H9 (cell line): ENCODE measurements around the gene CDH4. TPM values are rescaled to one million over a fixed set of nuclear protein-coding genes. Genes with fewer than 3 reads are reported as not detected.

Source experiments
- DNase-seq: peaks from one replicate; pipeline ENCODE4 v3.0.0-alpha.2; 2017
- H2AFZ ChIP-seq: one replicate; pipeline ENCODE4 v1.6.1; 2013; ENCODE audit warnings: mild to moderate bottlenecking, low read length, control low read depth, moderate library complexity
- H2AK5ac ChIP-seq: 2 replicates; pipeline ENCODE4 v1.6.1; 2013; ENCODE audit warnings: low read length, control low read depth, mixed read lengths; ENCODE audit not compliant: insufficient read length
- H2BK120ac ChIP-seq: one replicate; pipeline ENCODE4 v1.6.1; 2013; ENCODE audit warnings: low read depth, mild to moderate bottlenecking, low read length, control low read depth, inconsistent platforms; ENCODE audit not compliant: poor library complexity, severe bottlenecking
- H2BK12ac ChIP-seq: 2 replicates; pipeline ENCODE4 v1.6.1; 2013; ENCODE audit warnings: low read length, control low read depth, mixed read lengths, low read depth; ENCODE audit not compliant: insufficient read length
- H2BK15ac ChIP-seq: 2 replicates; pipeline ENCODE4 v1.6.1; 2013; ENCODE audit warnings: low read depth, low read length, control low read depth
- H2BK20ac ChIP-seq: one replicate; pipeline ENCODE4 v1.6.1; 2013; ENCODE audit warnings: low read depth, mild to moderate bottlenecking, low read length, control low read depth, inconsistent platforms; ENCODE audit not compliant: poor library complexity, severe bottlenecking
- H2BK5ac ChIP-seq: 2 replicates; pipeline ENCODE4 v1.6.1; 2013; ENCODE audit warnings: low read length, control low read depth, mixed read lengths; ENCODE audit not compliant: insufficient read length
- H3K14ac ChIP-seq: 2 replicates; pipeline ENCODE4 v1.6.1; 2013; ENCODE audit warnings: low read length, control low read depth; ENCODE audit not compliant: insufficient read depth
- H3K18ac ChIP-seq: 2 replicates; pipeline ENCODE4 v1.6.1; 2013; ENCODE audit warnings: low read depth, mild to moderate bottlenecking, mixed read lengths, low read length, control low read depth; ENCODE audit not compliant: insufficient read length
- H3K23ac ChIP-seq: 2 replicates; pipeline ENCODE4 v1.6.1; 2013; ENCODE audit warnings: low read length, control low read depth, mixed read lengths, low read depth; ENCODE audit not compliant: insufficient read length
- H3K23me2 ChIP-seq: 2 replicates; pipeline ENCODE4 v1.6.1; 2013; ENCODE audit warnings: low read depth, mild to moderate bottlenecking, mixed read lengths, low read length, control low read depth; ENCODE audit not compliant: insufficient read length, poor library complexity, severe bottlenecking
- H3K27ac ChIP-seq: 2 replicates; pipeline ENCODE4 v1.5.1; 2013; ENCODE audit warnings: low read length, control low read depth, mixed read lengths, low read depth; ENCODE audit not compliant: insufficient read length
- H3K27me3 ChIP-seq: 2 replicates; pipeline ENCODE4 v1.6.1; 2013; ENCODE audit warnings: low read length, control low read depth, inconsistent platforms; ENCODE audit not compliant: insufficient read depth
- H3K4ac ChIP-seq: 2 replicates; pipeline ENCODE4 v1.6.1; 2013; ENCODE audit warnings: low read depth, mild to moderate bottlenecking, control low read depth, inconsistent platforms, low read length, moderate library complexity
- H3K4me1 ChIP-seq: 2 replicates; pipeline ENCODE4 v1.6.1; 2013; ENCODE audit warnings: low read length, control low read depth, inconsistent platforms; ENCODE audit not compliant: insufficient read depth
- H3K4me2 ChIP-seq: 2 replicates; pipeline ENCODE4 v1.6.1; 2013; ENCODE audit warnings: low read length, control low read depth, mixed read lengths; ENCODE audit not compliant: insufficient read length, insufficient read depth
- H3K56ac ChIP-seq: 2 replicates; pipeline ENCODE4 v1.6.1; 2013; ENCODE audit warnings: low read depth, mild to moderate bottlenecking, mixed read lengths, low read length, control low read depth; ENCODE audit not compliant: insufficient read length
- H3K79me1 ChIP-seq: 2 replicates; pipeline ENCODE4 v1.6.1; 2013; ENCODE audit warnings: low read depth, mild to moderate bottlenecking, moderate library complexity, low read length, control low read depth, inconsistent platforms; ENCODE audit not compliant: insufficient read depth, poor library complexity, severe bottlenecking
- H3K79me2 ChIP-seq: 2 replicates; pipeline ENCODE4 v1.6.1; 2013; ENCODE audit warnings: low read length, control low read depth, inconsistent platforms; ENCODE audit not compliant: insufficient read depth
- H3K9ac ChIP-seq: 2 replicates; pipeline ENCODE4 v1.6.1; 2013; ENCODE audit warnings: low read length, control low read depth, mixed read lengths; ENCODE audit not compliant: insufficient read length; ENCODE audit errors: extremely low read depth
- H3K9me3 ChIP-seq: one replicate; pipeline ENCODE4 v1.6.1; 2013; ENCODE audit warnings: low read depth, low read length, inconsistent platforms; ENCODE audit not compliant: control insufficient read depth
- H3T11ph ChIP-seq: one replicate; pipeline ENCODE4 v1.6.1; 2013; ENCODE audit warnings: mild to moderate bottlenecking, low read length, control low read depth, inconsistent platforms
- H4K20me1 ChIP-seq: one replicate; pipeline ENCODE4 v1.6.1; 2013; ENCODE audit not compliant: control insufficient read depth, insufficient read length, insufficient read depth
- H4K5ac ChIP-seq: 2 replicates; pipeline ENCODE4 v1.6.1; 2013; ENCODE audit warnings: low read depth, mild to moderate bottlenecking, mixed read lengths, low read length, control low read depth; ENCODE audit not compliant: insufficient read length
- H4K8ac ChIP-seq: replicated peaks from 2 replicates; pipeline ENCODE4 v1.6.1; 2013; ENCODE audit warnings: low read length, control low read depth, mixed read lengths, low read depth; ENCODE audit not compliant: insufficient read length
- H4K91ac ChIP-seq: 2 replicates; pipeline ENCODE4 v1.6.1; 2013; ENCODE audit warnings: low read depth, mild to moderate bottlenecking, moderate library complexity, mixed read lengths, low read length, control low read depth; ENCODE audit not compliant: insufficient read length
- H3K27ac Mint-ChIP-seq, 3 experiments: 2 replicates in 2 of 3; 3 replicates in 1 of 3; pipeline ENCODE4 v1.8.0; 2020 to 2021; ENCODE audit warnings: mixed read lengths in 3 of 3, mild to moderate bottlenecking in 1 of 3, moderate library complexity in 1 of 3
- H3K27me3 Mint-ChIP-seq: 2 replicates; pipeline ENCODE4 v1.8.0; 2021; ENCODE audit warnings: low read depth, mild to moderate bottlenecking, moderate library complexity, mixed read lengths
- H3K36me3 Mint-ChIP-seq, 3 experiments: 2 replicates in 2 of 3; 3 replicates in 1 of 3; pipeline ENCODE4 v1.8.0; 2020 to 2021; ENCODE audit warnings: low read depth in 3 of 3, mixed read lengths in 3 of 3; ENCODE audit not compliant: insufficient read depth in 1 of 3
- H3K4me1 Mint-ChIP-seq, 2 experiments: 2 replicates each; pipeline ENCODE4 v1.8.0; 2020; ENCODE audit warnings: mixed read lengths in 2 of 2
- H3K4me3 Mint-ChIP-seq, 2 experiments: 2 replicates in 1 of 2; 3 replicates in 1 of 2; pipeline ENCODE4 v1.8.0; 2020 to 2021; ENCODE audit warnings: mild to moderate bottlenecking in 2 of 2, mixed read lengths in 2 of 2, moderate library complexity in 1 of 2
- H3K9me3 Mint-ChIP-seq, 2 experiments: 2 replicates in 1 of 2; 3 replicates in 1 of 2; pipeline ENCODE4 v1.8.0; 2020; ENCODE audit warnings: mild to moderate bottlenecking in 2 of 2, mixed read lengths in 2 of 2, moderate library complexity in 1 of 2
- WGBS: extraction: QIAGEN DNeasy Blood & Tissue Kit; methylation state at CpG from one replicate; pipeline ENCODE4 v1.1.7; 2013; ENCODE audit warnings: missing lambda C conversion rate, low lambda C conversion rate, mixed read lengths; ENCODE audit not compliant: insufficient read length; ENCODE audit errors: extremely low coverage; 5-methylcytosine and 5-hydroxymethylcytosine counted together
- total RNA-seq: library from RNA; stranded (reverse); gene quantifications from 2 replicates; pipeline ENCODE4 v1.2.1, GENCODE V29; 2021
- TF ChIP-seq, protein P1 (sequence below): fragments of 200-600 bp; sonication (generic); conservative IDR thresholded peaks from 3 replicates; pipeline ENCODE4 v1.8.0; 2021; ENCODE audit warnings: antibody characterized with exemption, mild to moderate bottlenecking

CDH4 gene
- total RNA-seq, 1 experiment from 2014 or later = 3.0 TPM

DNA sequence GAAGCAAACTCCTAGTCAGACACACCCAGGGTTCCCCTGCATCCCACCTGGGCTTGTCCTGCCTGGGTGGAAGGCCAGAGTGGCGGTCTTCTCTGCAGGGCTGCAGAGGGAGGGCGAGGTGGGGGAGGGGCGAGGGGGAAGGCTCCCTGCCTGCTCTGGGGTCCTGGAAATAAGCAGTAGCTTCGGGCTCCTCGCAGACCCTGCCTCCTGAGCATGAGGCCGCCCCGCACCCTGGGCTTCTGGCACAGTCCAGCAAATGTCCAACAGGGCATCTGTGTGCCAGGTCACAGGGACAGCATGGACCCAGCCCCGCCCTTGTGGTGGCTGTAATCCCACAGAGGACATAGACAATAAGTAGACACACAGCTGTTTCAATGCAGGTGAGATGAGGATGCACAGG, 619.9 kb downstream of the CDH4 start:
- TF ChIP-seq, protein P1, sequence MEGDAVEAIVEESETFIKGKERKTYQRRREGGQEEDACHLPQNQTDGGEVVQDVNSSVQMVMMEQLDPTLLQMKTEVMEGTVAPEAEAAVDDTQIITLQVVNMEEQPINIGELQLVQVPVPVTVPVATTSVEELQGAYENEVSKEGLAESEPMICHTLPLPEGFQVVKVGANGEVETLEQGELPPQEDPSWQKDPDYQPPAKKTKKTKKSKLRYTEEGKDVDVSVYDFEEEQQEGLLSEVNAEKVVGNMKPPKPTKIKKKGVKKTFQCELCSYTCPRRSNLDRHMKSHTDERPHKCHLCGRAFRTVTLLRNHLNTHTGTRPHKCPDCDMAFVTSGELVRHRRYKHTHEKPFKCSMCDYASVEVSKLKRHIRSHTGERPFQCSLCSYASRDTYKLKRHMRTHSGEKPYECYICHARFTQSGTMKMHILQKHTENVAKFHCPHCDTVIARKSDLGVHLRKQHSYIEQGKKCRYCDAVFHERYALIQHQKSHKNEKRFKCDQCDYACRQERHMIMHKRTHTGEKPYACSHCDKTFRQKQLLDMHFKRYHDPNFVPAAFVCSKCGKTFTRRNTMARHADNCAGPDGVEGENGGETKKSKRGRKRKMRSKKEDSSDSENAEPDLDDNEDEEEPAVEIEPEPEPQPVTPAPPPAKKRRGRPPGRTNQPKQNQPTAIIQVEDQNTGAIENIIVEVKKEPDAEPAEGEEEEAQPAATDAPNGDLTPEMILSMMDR = no peak
- no peaks in the 10 kb centered on the region for H3K4me1 ChIP-seq
- no peaks in the 10 kb centered on the region for H4K20me1 ChIP-seq
- Mint-ChIP-seq H3K27ac (no peak overlapping the region), H3K36me3 (peaks cover 0 to 6% (median 5%) of the 10 kb centered on the region in 3 experiments; a peak in 4 of 7 replicates), H3K4me3 (no peak overlapping the region), H3K4me1 (no peaks in the 10 kb centered on the region), H3K9me3 (peaks cover 12 to 15% of the 10 kb centered on the region in 2 experiments), H3K27me3 (peaks cover 40% of the 10 kb centered on the region)
- no peak overlapping the region for H4K8ac ChIP-seq
- DNase-seq = no peak
- H3K14ac ChIP-seq = no peak overlapping the region
- no peak overlapping the region for H2BK12ac ChIP-seq
- H3K79me2 ChIP-seq = no peaks in the 10 kb centered on the region
- H2AFZ ChIP-seq = no peak overlapping the region
- no peak overlapping the region for H3K4ac ChIP-seq
- no peak overlapping the region for H3K56ac ChIP-seq
- peaks cover 2% of the 10 kb centered on the region; the same call in 1 of the 2 replicates for H3K27me3 ChIP-seq
- H2BK5ac ChIP-seq = no peak overlapping the region
- H2BK20ac ChIP-seq = no peak overlapping the region
- H3K4me2 ChIP-seq = no peak overlapping the region
- H2BK120ac ChIP-seq = no peak overlapping the region
- H4K5ac ChIP-seq = no peak overlapping the region
- no CpG with 5 or more reads among the region's 8 CpGs for WGBS
- no peak overlapping the region for H3T11ph ChIP-seq
- H3K27ac ChIP-seq = no peak overlapping the region
- H2AK5ac ChIP-seq = no peak overlapping the region
- H2BK15ac ChIP-seq = no peak overlapping the region
- H3K9ac ChIP-seq = no peak overlapping the region
- H4K91ac ChIP-seq = no peak overlapping the region
- H3K79me1 ChIP-seq = no peaks in the 10 kb centered on the region
- no peak overlapping the region for H3K18ac ChIP-seq
- H3K23me2 ChIP-seq = no peaks in the 10 kb centered on the region
- H3K9me3 ChIP-seq = no peaks in the 10 kb centered on the region
- H3K23ac ChIP-seq = no peak overlapping the region
